HG03095 (cell line): ENCODE data around the gene IP6K3.

Experiments
- ATAC-seq: cut with Tn5 transposase; IDR thresholded peaks from one replicate; pipeline ENCODE4 v1.9.1; 2021; ENCODE audit warnings: moderate library complexity; ENCODE audit not compliant: unreplicated experiment

IP6K3 gene

GRCh38 chr6:33740794-33741193 is 5.9 kb downstream of the IP6K3 start:
- ATAC-seq = no peak

DNA sequence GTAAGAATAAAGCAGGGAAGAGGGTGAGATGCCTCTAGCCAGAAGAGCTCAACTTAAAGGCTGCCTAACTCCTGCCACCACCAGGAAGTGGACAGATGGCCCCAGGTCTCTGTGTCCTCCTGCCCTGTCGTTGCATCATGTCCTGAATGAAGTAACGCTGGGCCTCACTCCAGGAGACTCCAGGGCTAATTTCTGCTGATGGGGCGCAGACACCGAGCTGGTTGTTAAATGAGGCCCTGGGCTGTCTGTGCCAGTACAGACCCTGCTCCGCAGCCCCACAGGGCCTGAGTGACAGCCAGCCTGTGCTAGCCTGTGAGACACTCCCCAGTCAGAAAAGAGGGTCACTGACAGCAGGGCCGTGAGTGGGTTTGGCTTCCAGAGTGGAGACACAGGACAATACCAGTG is 6.5 kb downstream of the IP6K3 start:
- ATAC-seq = no peak

DNA sequence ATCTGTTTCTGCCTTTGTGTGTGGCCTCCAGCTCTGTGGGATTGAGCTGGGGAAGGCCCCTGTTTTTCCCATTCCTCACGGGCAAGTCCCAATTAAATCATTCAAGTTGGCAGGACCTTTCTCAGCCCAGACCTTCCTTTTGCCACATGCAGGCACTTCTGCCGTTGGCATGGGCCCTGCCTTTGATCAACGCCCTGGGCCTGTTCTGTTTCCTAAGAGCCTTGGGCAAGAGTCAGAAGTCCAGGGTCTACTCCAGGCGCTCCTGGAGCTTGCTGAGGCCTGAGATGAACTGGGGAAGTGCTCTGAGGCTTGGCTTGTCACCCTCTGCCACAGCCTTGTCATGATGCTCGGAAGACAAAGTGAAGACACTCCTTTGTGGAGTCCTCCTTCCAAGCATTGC is 7.1 kb downstream of the IP6K3 start:
- no peak for ATAC-seq

DNA sequence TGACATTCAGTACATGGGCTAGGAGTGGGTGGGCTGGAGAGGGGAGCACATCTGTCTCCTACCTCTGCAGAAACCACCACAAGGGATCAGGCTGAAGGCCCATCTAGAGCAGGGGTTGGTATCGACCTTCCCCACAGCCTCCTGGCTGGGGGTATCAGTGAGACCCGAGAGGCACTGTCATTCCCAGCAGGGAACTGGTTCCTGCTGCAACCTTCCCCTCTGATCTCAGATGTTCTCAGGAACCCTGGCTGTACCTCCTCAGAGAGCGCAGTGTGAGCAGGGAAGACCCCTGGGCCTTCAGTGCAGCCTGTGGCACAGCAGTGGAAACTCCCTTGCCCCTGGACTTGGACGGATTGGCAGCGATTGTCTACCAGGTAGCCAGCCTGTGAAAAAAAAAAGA is 7.8 kb downstream of the IP6K3 start:
- ATAC-seq = no peak

DNA sequence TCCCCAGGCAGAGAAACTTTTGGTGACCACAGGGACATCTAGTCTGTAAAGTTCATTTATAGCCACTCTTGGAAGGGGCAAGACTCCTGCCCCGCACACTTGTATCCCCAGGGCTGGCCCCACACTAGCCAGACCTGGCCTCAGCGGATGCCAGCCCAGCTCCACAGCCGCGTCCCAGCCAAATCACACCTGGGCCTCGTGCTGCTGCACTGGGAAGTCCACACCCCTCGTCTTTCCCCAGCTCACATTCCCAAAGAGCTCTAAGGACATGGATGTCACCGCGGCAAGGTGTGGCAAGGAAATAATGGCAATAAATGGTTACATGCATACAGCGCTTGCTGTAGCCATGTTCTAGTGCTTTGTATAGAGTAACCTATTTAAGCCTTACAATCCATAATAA is 8.6 kb downstream of the IP6K3 start:
- ATAC-seq = no peak

DNA sequence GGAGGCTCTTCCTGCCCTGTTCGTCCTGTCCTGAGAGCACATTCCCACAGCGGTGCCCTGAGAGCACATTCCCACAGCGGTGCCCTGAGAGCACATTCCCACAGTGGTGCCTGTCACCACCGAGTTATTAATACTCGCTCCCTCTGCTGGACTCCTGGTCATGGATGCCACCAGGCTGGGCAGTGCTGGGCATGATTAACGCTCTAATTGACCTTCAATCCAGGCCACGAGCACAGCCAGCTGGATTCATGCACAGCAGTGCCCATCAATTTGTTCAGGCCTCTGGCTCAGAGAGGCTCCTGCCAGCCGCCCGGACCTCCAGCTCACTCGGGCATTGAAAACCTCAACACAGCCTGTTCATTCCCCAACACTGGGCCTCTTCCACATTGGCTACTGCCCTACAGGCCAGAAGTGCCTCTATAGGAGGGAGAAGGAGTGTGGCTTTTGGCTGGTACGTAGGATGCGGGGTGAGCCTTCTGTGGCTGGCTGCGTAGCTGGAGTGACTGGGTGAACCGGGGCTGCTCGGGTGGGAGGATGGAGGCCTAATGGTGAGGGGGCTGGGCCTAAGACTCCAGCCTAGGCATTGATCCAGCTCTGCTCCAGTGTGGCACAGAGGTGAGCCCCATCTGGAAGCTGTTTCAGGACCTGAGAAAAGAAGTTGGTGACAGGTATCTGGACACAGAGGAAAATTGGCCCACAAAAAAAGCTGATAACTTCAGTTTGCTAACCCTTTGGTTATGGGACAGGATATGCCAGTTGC is 9.3 kb downstream of the IP6K3 start:
- ATAC-seq = no peak

GRCh38 chr6:33735216-33735615 is 11.5 kb downstream of the IP6K3 start:
- ATAC-seq = no peak

DNA sequence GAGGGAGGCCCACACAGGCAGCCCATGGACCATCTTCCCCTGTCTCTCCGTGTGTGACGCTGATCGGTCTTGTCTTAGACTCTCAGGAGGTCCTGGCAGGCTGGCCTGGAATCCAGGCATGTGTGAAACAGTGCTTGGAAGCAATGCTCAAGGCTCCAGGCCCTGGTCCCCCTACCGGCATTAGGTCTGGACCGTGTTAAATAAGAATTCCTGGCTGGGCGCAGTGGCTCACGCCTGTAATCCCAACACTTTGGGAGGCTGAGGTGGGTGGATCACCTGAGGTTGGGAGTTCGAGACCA is 13.0 kb downstream of the IP6K3 start:
- no peak for ATAC-seq

DNA sequence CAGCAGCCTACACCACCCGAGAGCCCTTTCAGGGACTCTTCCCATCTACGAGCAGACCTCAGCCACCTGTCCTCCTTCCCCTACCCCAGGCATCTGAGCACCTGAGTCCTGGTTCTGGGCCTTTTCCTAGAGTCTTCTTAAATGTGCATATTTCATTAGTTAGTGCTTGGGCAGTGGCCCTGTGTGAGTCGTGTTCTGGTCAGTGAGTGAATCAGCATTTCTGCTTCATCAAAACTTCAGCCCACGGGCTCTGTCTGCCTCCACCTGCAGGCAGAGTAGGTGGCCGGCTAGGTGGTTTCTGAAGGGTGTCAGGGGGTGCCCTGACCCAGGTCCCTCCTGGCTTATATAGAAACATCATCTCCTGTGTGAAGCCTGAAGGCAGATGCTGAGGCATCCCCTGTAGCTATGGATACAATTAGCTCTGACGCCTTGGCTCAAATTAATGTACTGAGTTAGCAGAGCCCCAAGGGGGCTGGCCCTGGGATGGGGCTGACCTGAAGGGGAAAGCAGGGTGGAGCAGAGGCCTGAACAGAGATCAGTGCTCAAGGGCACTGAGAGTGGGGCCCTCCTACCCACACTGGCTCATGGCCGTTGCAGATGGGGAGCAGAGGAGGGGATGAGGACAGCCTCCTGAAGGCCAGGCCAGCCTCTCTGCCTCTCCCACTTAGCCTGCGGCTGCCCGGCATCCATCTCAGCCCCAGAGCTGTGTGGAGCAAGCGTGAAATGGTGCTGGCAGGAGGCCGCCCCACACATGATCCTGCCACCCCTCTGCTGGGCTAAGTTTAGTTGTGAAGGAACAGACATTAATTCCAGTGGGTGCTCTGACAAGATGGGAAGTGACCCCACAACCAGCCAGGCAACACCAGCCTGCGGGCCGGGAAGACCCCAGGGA is 13.6 kb downstream of the IP6K3 start:
- ATAC-seq = no peak

DNA sequence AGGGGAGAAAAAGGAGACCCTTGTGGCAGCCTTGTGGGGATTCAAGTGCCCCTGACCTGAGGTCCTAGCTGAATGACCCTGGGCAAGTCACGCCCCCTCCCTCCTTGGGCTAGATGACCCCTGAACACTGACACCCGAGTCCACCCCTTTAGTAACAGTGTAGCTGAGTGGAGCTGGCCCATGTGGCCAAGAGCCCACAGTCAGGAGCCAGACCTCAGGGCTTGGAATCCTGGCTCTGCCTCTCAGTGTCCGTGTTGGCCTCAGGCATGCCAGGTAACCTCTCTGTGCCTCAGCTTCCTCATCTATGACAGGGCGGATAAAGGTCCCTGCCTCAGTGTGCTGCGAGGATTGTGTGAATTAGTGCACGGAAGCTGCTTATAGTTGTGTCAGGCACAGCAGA is 14.3 kb downstream of the IP6K3 start:
- ATAC-seq = no peak

DNA sequence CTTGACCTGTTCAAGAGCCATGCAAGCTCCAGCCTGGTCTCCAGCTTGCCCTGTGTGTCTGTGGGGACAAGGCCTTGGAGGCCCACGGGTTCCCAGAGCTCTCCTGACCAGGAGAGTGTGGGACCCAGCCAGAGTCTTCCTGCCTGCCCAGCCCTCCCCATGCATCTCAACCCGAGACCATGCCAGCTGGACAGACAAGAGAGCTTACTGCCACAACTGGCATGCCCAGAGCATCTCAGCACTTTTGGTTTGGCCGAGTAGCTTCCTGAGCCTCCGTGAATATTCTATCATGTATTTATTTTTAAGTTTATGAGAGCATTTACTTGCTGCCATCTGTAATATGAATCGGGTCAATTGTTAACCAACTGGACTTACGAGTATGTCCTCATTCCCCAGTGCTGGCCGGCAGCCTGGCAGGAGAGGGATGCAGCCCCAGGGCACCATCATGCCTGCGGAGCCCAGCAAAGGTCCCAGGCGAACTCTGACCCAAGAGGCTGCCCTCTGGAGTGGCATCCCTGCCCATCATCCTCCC is 14.9 kb downstream of the IP6K3 start:
- no peak for ATAC-seq

GRCh38 chr6:33731035-33731434 is 15.7 kb downstream of the IP6K3 start:
- ATAC-seq = no peak

GRCh38 chr6:33730611-33731010 is 16.1 kb downstream of the IP6K3 start:
- ATAC-seq = no peak

DNA sequence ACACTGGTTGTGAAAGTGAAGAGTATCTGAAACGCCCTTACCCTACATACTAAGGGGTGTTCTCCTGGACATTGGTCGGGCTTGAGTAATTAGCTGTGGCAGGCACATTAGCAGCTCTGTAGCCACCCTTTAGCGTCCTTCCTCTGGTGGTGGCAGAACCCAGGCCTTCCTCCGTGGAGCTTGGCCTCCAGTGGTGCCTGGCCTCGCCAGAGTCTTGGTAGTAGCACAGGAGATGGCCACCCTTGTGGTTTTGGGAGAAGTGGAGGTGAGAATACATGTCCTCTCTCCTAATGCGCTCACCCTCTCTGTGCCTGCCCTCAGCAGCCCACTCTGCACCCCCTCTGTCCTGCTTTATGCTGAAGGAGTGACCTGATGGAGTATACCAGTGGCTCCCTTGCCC is 17.6 kb downstream of the IP6K3 start:
- no peak for ATAC-seq

DNA sequence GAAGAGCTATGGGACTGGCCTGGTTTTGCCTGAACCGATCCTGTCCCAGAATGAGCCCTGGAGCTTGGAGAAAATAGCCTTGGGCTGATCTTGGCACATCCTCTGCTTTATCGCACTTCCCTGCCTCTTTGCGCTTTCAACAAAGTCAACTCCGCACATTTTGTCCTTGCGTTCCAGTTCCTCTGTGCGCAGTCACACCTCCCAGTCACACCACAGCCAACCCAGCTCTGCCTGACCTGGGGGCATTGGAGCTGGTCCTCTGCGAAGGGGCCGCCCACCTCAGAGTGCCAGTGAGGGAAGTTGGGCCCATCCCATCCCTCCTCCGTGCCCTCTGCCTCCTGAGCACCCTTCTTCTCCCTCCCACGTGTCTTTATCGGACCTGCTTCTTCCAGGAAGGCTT is 18.3 kb downstream of the IP6K3 start:
- ATAC-seq = no peak

- no peak for ATAC-seq
Measured at GRCh38 chr6:33727932-33728331, 18.8 kb downstream of the IP6K3 start.

- no peak for ATAC-seq
Measured at GRCh38 chr6:33727126-33727525, 19.6 kb downstream of the IP6K3 start.

DNA sequence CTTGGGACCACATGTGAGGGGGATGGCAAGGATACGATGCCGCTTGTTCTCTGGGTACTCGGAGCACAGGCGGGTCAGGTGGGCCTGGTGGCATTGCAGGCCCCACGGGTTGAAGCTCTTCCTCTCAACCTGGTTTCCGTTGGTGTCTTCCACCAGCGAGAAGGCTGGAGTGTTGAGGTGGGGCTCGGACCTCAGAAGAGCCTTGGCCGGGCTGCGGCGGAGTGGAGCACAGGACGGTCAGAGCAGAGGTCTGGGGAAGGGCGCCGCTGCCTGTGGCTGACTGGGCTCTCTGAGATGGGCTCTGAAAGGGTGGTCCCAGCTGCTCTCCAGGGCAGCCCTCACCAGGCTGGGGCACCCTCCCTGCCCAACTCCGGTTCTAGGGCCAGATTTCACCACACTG is 20.0 kb downstream of the IP6K3 start:
- ATAC-seq = no peak

DNA sequence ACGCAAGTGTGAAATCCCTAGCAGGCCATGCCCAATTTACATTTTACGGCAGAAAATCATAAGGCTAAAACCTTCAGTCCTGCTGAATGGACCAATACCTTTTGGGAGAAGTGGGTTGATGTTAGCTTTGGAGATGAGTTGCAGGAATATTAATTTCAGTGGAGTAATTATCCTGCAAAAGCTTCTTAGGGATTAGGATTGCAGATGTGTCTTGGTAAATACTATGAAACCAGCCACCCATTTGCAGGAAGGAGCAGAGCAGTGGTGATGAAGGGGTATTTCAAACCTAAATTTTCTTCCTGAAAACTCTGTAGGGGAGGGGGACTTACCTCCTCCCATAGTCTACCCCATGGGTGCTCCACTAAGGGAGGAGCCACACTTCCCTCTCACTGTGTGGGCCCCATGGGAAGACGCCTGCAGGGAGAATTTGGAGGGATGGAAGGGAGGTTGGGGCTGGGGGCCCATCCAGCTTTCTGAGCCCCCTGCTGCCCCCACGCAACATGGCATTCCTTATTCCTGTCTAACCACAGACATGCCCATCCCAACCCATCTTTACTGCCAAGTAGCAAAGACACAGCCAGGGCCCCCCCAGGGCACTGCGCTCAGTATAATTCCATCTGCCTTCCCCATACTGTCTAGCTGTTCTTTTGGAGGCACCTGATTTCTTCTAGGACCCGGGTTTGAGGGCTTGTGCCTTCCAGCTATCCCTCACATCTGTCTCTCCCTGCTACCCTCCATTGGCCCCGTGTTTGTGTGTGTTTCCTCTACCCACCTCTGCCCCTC is 20.6 kb downstream of the IP6K3 start:
- ATAC-seq = no peak

- ATAC-seq = no peak
Measured at GRCh38 chr6:33725222-33725621, 21.5 kb downstream of the IP6K3 start.
